A549 treated with AZD2906 at 1 μM for 4 hours (cell line): ENCODE measurements around the gene SLC16A6. TPM values are rescaled to one million over a fixed set of nuclear protein-coding genes. Genes with fewer than 3 reads are reported as not detected.

Source experiments
- total RNA-seq: library from RNA; stranded (reverse); fragments of 200-300 nt; extraction: Qiagen RNA extraction; gene quantifications from 5 replicates; pipeline ENCODE4 v1.2.3, GENCODE V29; 2022

The SLC16A6 gene, protein sequence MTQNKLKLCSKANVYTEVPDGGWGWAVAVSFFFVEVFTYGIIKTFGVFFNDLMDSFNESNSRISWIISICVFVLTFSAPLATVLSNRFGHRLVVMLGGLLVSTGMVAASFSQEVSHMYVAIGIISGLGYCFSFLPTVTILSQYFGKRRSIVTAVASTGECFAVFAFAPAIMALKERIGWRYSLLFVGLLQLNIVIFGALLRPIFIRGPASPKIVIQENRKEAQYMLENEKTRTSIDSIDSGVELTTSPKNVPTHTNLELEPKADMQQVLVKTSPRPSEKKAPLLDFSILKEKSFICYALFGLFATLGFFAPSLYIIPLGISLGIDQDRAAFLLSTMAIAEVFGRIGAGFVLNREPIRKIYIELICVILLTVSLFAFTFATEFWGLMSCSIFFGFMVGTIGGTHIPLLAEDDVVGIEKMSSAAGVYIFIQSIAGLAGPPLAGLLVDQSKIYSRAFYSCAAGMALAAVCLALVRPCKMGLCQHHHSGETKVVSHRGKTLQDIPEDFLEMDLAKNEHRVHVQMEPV
- 0.29 to 0.49 TPM (median 0.31 TPM) in 5 replicates for total RNA-seq

DNA sequence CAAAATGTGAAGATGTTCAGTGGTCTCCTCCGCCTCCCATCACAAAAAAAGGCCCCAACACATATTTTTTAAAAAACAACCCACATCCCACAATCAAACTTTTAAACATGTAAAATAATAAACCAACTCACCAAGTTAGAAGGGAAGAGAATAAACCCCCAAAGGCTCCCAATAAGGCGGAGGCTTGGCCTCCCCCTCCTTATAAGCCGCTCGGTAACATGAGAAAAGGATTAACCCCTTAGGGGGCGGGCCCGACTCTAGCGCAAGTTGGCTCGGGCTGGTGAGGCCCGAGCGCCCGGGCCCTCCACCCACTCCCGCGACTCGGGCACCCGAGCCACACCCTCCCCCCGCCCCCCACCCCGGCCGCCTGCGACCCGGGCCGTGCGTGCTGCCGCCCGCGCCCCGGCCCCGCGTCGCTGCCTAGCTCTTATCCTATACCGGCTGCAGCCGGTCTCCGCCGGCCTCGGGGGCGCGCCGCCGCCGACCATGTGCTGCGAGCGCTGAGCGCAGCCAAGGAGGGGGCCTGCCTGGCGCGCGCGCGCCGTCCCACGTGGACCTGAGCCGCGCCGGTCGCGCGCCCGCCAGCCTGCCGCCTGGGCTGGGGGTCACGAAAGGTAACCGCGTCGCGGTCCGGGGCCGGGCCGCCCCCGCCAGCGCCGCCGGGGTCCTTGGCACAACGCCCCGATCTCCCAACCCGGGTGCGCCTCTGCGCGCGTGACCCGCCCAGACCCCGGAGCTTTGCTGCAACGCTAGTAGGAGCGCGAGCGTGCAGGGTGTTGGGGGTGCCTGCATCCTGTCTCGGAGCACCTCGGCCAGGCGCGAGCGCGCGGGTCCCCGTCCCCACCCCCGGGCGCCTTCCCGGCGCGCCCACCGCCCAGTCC, at the start of gene SLC16A6, which contains the start of gene ARSG:
SLC16A6 (minus strand) TSS at position 173 of the 881 bp plus-strand sequence. CDS start 12,807 bp downstream, outside the sequence.
ARSG (plus strand) TSS at position 541 of the 881 bp plus-strand sequence. CDS start 15,999 bp downstream, outside the sequence.

DNA sequence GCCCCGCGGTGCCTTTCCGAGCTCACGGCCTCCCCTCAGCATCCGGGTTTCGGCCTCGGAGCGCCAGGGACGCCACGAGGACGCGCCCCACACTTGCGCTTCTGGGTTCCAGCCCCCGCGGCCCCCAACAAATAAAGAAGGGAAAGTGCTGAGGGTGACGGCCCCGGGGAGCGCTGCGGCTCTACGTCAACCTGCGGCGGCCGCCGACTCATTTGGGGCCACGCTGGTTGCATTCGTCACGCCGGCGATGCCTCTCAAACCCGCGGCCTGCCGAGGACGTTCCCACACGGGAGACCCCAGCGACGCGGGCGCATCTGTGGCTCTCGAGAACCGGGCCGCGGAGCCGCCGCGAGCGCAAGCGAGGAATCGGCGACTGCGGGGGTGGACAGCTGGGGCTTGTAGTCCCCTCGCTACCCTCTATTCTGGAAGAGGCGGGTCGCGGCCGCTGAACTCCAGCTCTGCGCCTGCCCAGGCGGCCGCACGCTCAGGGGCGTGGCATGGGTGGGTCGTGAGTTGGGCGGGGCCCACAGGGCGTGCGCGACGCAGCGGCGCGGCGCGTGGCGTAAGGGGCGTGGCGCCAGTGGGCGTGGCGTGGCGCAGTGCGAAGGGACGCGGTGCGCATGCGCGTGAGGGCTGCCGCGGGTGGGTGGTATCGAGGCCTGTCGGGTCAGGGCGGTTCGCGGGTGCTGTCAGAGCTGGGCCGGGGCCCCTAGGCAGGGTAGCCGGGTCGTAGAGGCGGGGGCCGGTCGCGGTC, 43.3 kb downstream of the SLC16A6 start, which contains the start of gene AMZ2:
AMZ2 (plus strand) TSS at position 599 of the 754 bp plus-strand sequence. CDS start 2,145 bp downstream, outside the sequence.

Other genes with a start within 250 kb of the SLC16A6 start
- gene AMZ2, start 43.1 kb downstream of the SLC16A6 start, total RNA-seq = 106 to 122 TPM (median 107 TPM) in 5 replicates
- gene ARSG, start 368 bp upstream of the SLC16A6 start, total RNA-seq = 1.3 to 2.0 TPM (median 1.5 TPM) in 5 replicates
- 10.0 to 12.9 TPM (median 11.1 TPM) in 5 replicates for gene WIPI1, start 166.4 kb upstream of the SLC16A6 start, total RNA-seq
- gene PRKAR1A, start 221.3 kb upstream of the SLC16A6 start, total RNA-seq = 120 to 183 TPM (median 154 TPM) in 5 replicates